Erythroblast (primary cell): ENCODE data around the gene GPRIN1.
"Not testable (repeated sequence)": the region's sequence is repeated elsewhere in the genome, so short reads cannot be mapped to it uniquely, and the experiment has no call there.

Source experiments
- GATA1 ChIP-seq: IDR thresholded peaks from 2 replicates; pipeline ENCODE4 v1.6.1; 2011; ENCODE audit warnings: low read depth, mild to moderate bottlenecking, control low read depth, low read length, moderate library complexity
- POLR2A ChIP-seq: IDR thresholded peaks from 2 replicates; pipeline ENCODE4 v1.6.1; 2011; ENCODE audit warnings: mild to moderate bottlenecking, low read length

DNA sequence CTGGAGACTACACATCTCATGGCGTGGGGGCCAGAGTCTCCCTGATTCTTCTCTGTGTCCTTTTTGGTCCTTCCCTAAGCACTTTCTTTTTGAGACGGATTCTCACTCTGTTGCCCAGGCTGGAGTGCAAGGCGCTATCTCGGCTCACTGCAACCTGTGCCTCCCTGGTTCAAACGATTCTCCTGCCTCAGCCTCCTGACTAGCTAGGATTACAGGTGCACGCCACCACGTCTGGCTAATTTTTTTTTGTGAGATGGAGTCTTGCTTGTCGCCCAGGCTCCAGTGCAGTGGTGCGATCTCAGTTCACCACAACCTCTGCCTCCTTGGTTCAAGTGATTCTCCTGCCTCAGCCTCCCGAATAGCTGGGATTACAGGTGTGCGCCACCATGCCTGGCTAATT is 59.0 kb downstream of the GPRIN1 start:
- not testable (repeated sequence) for TF ChIP-seq POLR2A, GATA1
